Measurements from ENCODE around the gene SLC25A4.
A peak's percentile ranks its signal among the peaks of the same experiment; 100 is the strongest.

Gene SLC25A4

GRCh38 chr4:185120631-185120946 lies 22.5 kb upstream of the SLC25A4 start:
- no peak for DNase-seq (ENCODE audit: low read depth)

- DNase-seq (ENCODE audit: low read depth) = no peak
Measured at GRCh38 chr4:185122681-185123345, 20.3 kb upstream of the SLC25A4 start.

- DNase-seq (ENCODE audit: low read depth) = no peak
Measured at GRCh38 chr4:185124006-185124405, 19.1 kb upstream of the SLC25A4 start.

- DNase-seq (ENCODE audit: low read depth) = no peak
Measured at GRCh38 chr4:185127021-185127925, 15.8 kb upstream of the SLC25A4 start.

- no peak for DNase-seq (ENCODE audit: low read depth)
Measured at GRCh38 chr4:185128272-185129119, 14.6 kb upstream of the SLC25A4 start.

DNA sequence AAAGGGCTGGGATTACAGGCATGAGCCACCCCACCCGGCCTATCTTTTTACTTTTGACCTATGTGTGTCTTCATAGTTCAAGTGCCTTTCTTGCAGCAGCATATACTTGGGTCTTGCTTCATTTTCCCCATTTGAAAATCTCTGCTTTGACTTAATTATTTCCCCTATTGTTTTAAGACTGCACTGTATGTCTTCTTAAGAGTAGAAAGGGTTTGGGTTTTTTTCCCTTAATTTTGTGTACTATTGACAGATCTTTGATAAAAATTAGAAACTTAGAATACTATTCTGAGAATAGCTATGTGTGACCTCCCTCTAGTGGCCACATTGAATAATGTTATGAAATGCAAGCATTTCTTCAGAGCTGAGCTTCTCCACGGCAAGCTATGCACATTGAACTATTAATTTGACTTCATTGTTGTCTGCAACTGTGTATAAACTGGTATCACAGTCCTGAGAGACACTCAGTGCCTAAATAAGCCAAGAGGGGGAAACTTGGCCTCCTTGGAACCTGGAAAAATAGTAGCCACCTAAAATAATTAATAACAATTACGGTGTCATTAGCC lies 8.7 kb upstream of the SLC25A4 start:
- DNase-seq (ENCODE audit: low read depth) = peak; percentile 47

DNA sequence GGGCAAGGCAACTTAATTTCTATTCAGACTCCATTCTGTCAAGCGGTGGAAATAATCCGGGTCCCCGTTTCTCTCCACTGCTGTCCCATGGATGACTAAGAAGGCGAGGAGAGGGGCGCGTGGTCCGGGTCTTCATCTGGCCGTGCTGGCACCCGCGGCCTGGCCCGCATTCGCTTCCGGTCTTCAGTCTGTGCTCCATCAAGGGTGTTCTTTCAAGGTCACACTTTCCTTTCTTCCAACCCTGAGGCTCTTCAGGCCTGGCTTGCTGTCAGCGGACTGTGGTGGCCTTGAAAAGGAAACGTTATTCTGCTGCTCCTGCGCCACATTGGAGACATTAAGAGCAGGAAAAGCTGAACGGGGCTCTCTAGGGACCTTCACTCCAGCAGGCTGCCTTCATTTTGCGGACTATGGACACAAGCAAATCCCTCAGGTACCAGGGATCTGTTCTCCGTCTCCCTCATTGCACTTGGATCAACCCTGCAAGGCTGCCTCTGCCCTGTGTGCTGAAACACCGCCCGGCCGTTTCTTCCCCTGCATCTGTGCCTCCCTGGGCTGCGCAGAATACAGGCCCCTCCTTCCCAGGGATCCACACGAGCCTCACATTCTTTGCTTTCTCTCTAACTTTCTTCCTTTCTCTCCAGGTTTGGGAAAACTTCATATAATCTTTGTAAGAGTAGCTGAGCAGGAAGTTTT lies 5.7 kb upstream of the SLC25A4 start:
- DNase-seq (ENCODE audit: low read depth) = no peak

DNA sequence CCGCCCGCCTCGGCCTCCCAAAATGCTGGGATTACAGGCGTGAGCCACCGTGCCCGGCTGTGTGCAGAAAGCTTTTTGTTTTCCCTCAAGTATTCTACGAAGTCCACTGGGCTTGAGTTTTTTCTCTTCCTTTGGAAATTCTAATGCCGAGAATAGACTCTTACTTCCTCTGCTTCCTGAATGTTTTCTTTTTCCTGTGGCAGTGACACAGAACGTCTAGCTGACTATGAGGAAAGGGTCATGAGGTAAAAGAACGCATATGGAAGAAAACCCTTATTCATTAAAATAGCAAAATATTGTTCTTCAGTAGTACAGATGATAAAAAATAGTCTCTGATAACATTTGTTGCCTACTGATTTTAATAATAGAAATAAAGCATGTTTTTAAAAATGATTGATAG lies 4.9 kb upstream of the SLC25A4 start:
- no peak for DNase-seq (ENCODE audit: low read depth)

DNA sequence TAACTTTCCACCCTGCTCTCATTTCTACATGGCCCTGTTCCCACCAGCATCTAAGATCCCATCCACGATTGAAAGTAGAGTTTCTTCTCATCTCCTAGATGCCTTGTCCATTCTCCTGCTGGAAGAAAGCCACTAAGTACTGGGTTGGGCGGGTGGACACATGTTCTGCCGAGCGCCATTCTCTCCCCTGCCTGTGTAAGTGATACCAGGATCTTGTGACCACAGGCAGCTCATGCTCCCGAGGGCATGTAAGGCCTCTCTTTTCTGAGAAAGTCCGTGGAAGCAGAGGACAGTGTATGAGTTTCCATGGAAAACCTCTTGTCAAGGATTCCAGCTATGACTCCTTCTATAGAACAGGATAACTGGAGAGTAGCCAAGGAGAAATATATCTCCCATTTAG lies 3.3 kb upstream of the SLC25A4 start:
- DNase-seq (ENCODE audit: low read depth) = no peak

GRCh38 chr4:185141777-185142176 lies 1.3 kb upstream of the SLC25A4 start:
- DNase-seq (ENCODE audit: low read depth) = no peak

GRCh38 chr4:185142564-185142911 lies 528 bp upstream of the SLC25A4 start:
- DNase-seq (ENCODE audit: low read depth) = no peak

GRCh38 chr4:185143601-185143969 lies 519 bp downstream of the SLC25A4 start:
- DNase-seq (ENCODE audit: low read depth) = no peak

- DNase-seq (ENCODE audit: low read depth) = no peak
Measured at GRCh38 chr4:185144601-185145240, 1.7 kb downstream of the SLC25A4 start.

DNA sequence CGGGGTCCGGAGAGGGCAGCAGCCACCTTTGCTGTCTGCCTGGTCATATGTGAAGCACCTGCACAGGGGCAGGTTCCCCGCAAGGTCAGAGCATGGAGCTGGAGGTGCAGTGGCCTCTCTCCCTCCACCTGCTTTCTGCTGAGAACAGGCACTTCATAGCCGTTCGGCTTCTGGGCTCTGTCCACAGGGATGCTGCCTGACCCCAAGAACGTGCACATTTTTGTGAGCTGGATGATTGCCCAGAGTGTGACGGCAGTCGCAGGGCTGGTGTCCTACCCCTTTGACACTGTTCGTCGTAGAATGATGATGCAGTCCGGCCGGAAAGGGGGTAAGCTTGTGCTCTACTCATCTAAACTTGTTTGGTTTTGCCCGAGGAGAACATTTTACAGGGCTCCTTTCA lies 2.5 kb downstream of the SLC25A4 start:
- no peak for DNase-seq (ENCODE audit: low read depth)

- DNase-seq (ENCODE audit: low read depth) = no peak
Measured at GRCh38 chr4:185149392-185149791, 6.3 kb downstream of the SLC25A4 start.

DNA sequence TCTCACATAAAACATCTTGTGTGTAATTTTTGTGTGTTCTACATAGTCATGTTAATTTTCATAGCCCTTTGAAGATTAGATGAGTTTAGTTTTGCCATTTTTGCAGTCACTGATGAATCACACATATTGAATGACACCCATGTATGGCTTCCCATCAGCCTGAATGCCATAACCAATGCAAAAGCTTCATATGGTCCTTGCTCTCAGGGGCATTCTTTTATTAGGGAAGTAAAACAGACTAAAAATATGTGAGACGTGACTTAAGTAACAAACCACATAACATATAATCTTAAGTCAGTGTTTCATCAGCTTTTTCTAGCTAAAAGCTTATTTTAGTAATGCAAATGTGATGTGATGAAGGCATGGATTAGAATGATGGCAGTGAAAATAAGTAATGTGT lies 8.2 kb downstream of the SLC25A4 start:
- no peak for DNase-seq (ENCODE audit: low read depth)

- peak; percentile 12 for DNase-seq (ENCODE audit: low read depth)
Measured at GRCh38 chr4:185165605-185166063, 22.6 kb downstream of the SLC25A4 start.

DNA sequence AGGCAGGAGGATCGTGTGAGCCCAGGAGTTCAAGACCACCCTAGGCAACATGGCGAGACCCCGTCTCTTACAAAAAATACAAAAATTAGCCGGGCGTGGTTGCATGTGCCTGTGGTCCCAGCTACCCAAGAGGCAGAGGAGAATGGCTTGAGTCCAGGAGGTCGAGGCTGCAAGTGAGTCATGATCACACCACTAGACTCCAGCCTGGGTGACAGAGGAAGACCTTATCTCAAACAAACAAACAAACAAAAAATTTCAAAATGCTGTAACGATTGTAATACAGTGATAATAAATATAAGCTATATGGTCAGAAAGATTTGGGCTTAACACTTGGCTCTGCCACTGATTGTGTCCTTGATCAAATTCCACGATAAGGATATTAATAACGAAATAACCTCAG lies 24.2 kb downstream of the SLC25A4 start:
- DNase-seq (ENCODE audit: low read depth) = no peak

- no peak for DNase-seq (ENCODE audit: low read depth)
Measured at GRCh38 chr4:185171373-185172071, 28.5 kb downstream of the SLC25A4 start.

GRCh38 chr4:185179488-185179887 lies 36.4 kb downstream of the SLC25A4 start:
- no peak for DNase-seq (ENCODE audit: low read depth)

- DNase-seq (ENCODE audit: low read depth) = no peak
Measured at GRCh38 chr4:185182239-185182638, 39.2 kb downstream of the SLC25A4 start.

Measured in fibroblast of the conjunctiva (primary cell).